ENCODE measurements around the gene ERC1.

The ERC1 gene

DNA sequence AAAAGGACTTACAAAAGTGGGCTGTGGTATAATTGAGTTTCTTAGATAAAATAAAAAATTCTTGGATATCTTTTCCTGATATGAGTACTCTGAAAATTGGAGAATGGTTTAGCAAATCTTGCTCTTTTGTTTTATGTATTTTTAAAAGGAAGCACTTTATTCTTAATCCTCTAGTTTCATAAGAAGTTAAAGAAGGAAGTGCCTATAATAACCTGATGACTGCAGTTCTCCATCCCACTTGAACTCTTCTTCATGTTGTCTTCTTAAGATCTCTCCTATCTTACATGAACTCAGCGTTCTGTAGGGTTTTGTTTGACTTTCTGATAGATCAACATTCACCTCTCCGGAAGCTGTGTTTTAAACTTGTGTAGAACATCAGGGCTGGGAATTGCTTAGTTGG is 271.0 kb downstream of the ERC1 start:
- ChIA-PET POLR2A (no interaction called here), CTCF (no interaction called here)
- TF ChIP-seq ZNF692 (tag by site-specific recombination; IDR thresholded peaks at IDR 0.05) (no peak), SCRT2 (tag by site-specific recombination; IDR thresholded peaks at IDR 0.05) (no peak), ZNF112 (tag by site-specific recombination; IDR thresholded peaks at IDR 0.05) (no peak), ZNF701 (tag by site-specific recombination; IDR thresholded peaks at IDR 0.05) (no peak), ZNF391 (tag by site-specific recombination; IDR thresholded peaks at IDR 0.05; ENCODE audit: borderline replicate concordance, low read depth) (no peak), ZNF654 (tag by site-specific recombination; IDR thresholded peaks at IDR 0.05; ENCODE audit: low read depth) (no peak), ZNF600 (tag by site-specific recombination; IDR thresholded peaks at IDR 0.05) (no peak), ZNF580 (tag by site-specific recombination; IDR thresholded peaks at IDR 0.05) (no peak), ZNF350 (tag by site-specific recombination; IDR thresholded peaks at IDR 0.05) (no peak), ZBTB48 (tag by site-specific recombination; IDR thresholded peaks at IDR 0.05) (no peak), ZNF785 (tag by site-specific recombination; IDR thresholded peaks at IDR 0.05) (no peak), ZSCAN18 (tag by site-specific recombination; IDR thresholded peaks at IDR 0.05) (no peak), SP3 (tag by site-specific recombination; IDR thresholded peaks at IDR 0.05) (no peak)
- TF ChIP-seq, protein P1, sequence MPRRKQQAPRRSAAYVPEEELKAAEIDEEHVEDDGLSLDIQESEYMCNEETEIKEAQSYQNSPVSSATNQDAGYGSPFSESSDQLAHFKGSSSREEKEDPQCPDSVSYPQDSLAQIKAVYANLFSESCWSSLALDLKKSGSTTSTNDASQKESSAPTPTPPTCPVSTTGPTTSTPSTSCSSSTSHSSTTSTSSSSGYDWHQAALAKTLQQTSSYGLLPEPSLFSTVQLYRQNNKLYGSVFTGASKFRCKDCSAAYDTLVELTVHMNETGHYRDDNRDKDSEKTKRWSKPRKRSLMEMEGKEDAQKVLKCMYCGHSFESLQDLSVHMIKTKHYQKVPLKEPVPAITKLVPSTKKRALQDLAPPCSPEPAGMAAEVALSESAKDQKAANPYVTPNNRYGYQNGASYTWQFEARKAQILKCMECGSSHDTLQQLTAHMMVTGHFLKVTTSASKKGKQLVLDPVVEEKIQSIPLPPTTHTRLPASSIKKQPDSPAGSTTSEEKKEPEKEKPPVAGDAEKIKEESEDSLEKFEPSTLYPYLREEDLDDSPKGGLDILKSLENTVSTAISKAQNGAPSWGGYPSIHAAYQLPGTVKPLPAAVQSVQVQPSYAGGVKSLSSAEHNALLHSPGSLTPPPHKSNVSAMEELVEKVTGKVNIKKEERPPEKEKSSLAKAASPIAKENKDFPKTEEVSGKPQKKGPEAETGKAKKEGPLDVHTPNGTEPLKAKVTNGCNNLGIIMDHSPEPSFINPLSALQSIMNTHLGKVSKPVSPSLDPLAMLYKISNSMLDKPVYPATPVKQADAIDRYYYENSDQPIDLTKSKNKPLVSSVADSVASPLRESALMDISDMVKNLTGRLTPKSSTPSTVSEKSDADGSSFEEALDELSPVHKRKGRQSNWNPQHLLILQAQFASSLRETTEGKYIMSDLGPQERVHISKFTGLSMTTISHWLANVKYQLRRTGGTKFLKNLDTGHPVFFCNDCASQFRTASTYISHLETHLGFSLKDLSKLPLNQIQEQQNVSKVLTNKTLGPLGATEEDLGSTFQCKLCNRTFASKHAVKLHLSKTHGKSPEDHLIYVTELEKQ (tag by site-specific recombination; IDR thresholded peaks at IDR 0.05; ENCODE audit: borderline replicate concordance), result no peak
- no peak overlapping the region for H3K4me3 ChIP-seq (ENCODE audit: low read depth, low read length)
- no peaks in the 10 kb centered on the region for H3K4me1 ChIP-seq (ENCODE audit: control insufficient read depth, insufficient read depth, low read length)
- no peaks in the 10 kb centered on the region for H3K9me3 ChIP-seq (ENCODE audit: control insufficient read depth, insufficient read depth, low read depth, low read length)
- peaks cover 8 to 9% of the 10 kb centered on the region in 2 experiments for H3K36me3 ChIP-seq (ENCODE audit: control insufficient read depth in 2 of 2, insufficient read depth in 1 of 2, low read length in 2 of 2)
- H3K27ac ChIP-seq (ENCODE audit: extremely low read depth, low read depth, low read length), result no peak overlapping the region

DNA sequence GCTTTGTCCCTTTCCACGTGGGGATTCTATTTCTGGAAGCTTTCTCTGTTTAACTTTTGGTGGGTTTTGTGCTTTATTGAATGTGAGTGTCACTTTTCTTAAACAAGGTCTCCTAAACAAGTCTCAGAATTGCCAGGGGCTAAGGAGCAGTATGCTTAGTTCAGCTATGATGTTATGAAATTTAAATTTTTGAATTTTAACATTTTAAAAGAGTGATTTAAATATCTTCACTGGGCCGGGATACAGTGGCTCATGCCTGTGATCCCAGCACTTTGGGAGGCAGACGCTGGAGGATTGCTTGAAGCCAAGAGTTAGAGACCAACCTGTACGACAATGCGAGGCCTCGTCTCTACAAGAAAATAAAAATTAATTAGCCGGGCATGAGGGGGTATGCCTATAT is 276.2 kb downstream of the ERC1 start:
- Histone ChIP-seq H3K27ac (ENCODE audit: extremely low read depth, low read depth, low read length) (no peak overlapping the region), H3K4me3 (ENCODE audit: low read depth, low read length) (no peak overlapping the region), H3K36me3 (ENCODE audit: control insufficient read depth in 2 of 2, insufficient read depth in 1 of 2, low read length in 2 of 2) (peaks cover 8 to 9% of the 10 kb centered on the region in 2 experiments), H3K4me1 (ENCODE audit: control insufficient read depth, insufficient read depth, low read length) (no peaks in the 10 kb centered on the region), H3K9me3 (ENCODE audit: control insufficient read depth, insufficient read depth, low read depth, low read length) (no peaks in the 10 kb centered on the region)
- ChIA-PET POLR2A (no interaction called here), CTCF (interaction anchor here (0.6 to 0.9 kb wide), 2 partner anchors 44 to 172 kb away, joined by 3 read pairs; no protein-coding TSS in a partner anchor)
- TF ChIP-seq ZNF555 (tag by site-specific recombination; conservative IDR thresholded peaks at IDR 0.05) (no peak), ZNF626 (tag by site-specific recombination; IDR thresholded peaks at IDR 0.05) (no peak)

- TF ChIP-seq ZFP41 (tag by site-specific recombination; IDR thresholded peaks at IDR 0.05; ENCODE audit: borderline replicate concordance), result no peak
- TF ChIP-seq IKZF3 (tag by site-specific recombination; IDR thresholded peaks at IDR 0.05), result no peak
- no peak for TF ChIP-seq ZNF26 (tag by site-specific recombination; IDR thresholded peaks at IDR 0.05)
- no peak for TF ChIP-seq ZNF335 (tag by site-specific recombination; conservative IDR thresholded peaks at IDR 0.05)
- TF ChIP-seq ZNF404 (tag by site-specific recombination; IDR thresholded peaks at IDR 0.05), result no peak
- no peak for TF ChIP-seq ZBTB17 (tag by site-specific recombination; IDR thresholded peaks at IDR 0.05)
- TF ChIP-seq ZNF48 (tag by site-specific recombination; IDR thresholded peaks at IDR 0.05), result no peak
- no peak for TF ChIP-seq ZNF501 (tag by site-specific recombination; IDR thresholded peaks at IDR 0.05)
- Histone ChIP-seq H3K9me3 (ENCODE audit: control insufficient read depth, insufficient read depth, low read depth, low read length) (no peaks in the 10 kb centered on the region), H3K27ac (ENCODE audit: extremely low read depth, low read depth, low read length) (no peak overlapping the region), H3K4me1 (ENCODE audit: control insufficient read depth, insufficient read depth, low read length) (no peaks in the 10 kb centered on the region), H3K36me3 (ENCODE audit: control insufficient read depth in 2 of 2, insufficient read depth in 1 of 2, low read length in 2 of 2) (no peaks in the 10 kb centered on the region), H3K4me3 (ENCODE audit: low read depth, low read length) (no peak overlapping the region)
- CTCF ChIA-PET, result no interaction called here
- POLR2A ChIA-PET, result no interaction called here
Observed at GRCh38 chr12:1272142-1272541, 281.1 kb downstream of the ERC1 start.
